Adrenal gland (tissue), 12 donors: Measurements from ENCODE around the gene FLRT3. TPM values are rescaled to one million over a fixed set of nuclear protein-coding genes. Genes with fewer than 3 reads are reported as not detected.

Experiments
- DNase-seq, 7 donors: peaks; one replicate each; pipeline ENCODE4 v3.0.0-alpha.2; 2019 to 2020
- H3K27ac ChIP-seq, 5 donors: fragments of 200-600 bp; sonication (generic) in 4 of 5; 1 replicate in 3 of 5; 2 replicates in 2 of 5; pipeline versions ENCODE4 v1.5.1 to v1.8.0; 2016 to 2020; ENCODE audit warnings: mild to moderate bottlenecking in 1 of 5
- H3K27me3 ChIP-seq: fragments of 200-600 bp; 2 replicates; pipeline ENCODE4 v1.8.0; 2021
- H3K36me3 ChIP-seq, 2 donors: fragments of 200-600 bp; replicated peaks in 1 of 2; 1 replicate in 1 of 2; 2 replicates in 1 of 2; pipeline versions ENCODE4 v1.5.1 to v1.8.0; 2018 to 2022
- H3K4me1 ChIP-seq, 2 donors: fragments of 200-600 bp; replicated peaks in 1 of 2; 1 replicate in 1 of 2; 2 replicates in 1 of 2; pipeline versions ENCODE4 v1.5.1 to v1.8.0; 2018 to 2021
- H3K4me3 ChIP-seq, 4 donors: fragments of 200-600 bp; sonication (generic) in 3 of 4; one replicate each; pipeline ENCODE4 v1.5.1; 2016 to 2018
- H3K9me3 ChIP-seq, 3 donors: fragments of 200-600 bp; sonication (generic) in 1 of 3; replicated peaks in 1 of 3; 1 replicate in 2 of 3; 2 replicates in 1 of 3; pipeline versions ENCODE4 v1.5.1 to v1.8.0; 2016 to 2021
- POLR2A ChIP-seq, 2 donors: fragments of 450-650 bp; IDR thresholded peaks; one replicate each; pipeline ENCODE4 v1.6.1; 2017; ENCODE audit warnings: antibody characterized with exemption in 2 of 2, mild to moderate bottlenecking in 2 of 2, moderate library complexity in 1 of 2
- WGBS, 4 donors: extraction: QIAGEN DNeasy Blood & Tissue Kit in 2 of 4; methylation state at CpG; one replicate each; pipeline versions ENCODE4 v1.1.5 to v1.1.7; 2013 to 2017; 5-methylcytosine and 5-hydroxymethylcytosine counted together
- intact Hi-C, 2 donors: fragments of 100-400 bp; cut with DNase I; formaldehyde crosslinking; loops; one replicate each; pipeline versions ENCODE4 v1.14.1 to v1.15.0; 2022 to 2023
- polyA plus RNA-seq, 3 donors: library from polyadenylated mRNA; stranded (reverse); fragments of 200-250 nt in 2 of 3; fragments of 350-450 nt in 1 of 3; fragmentation: Illumina TruSeq in 1 of 3; extraction: RNeasy Lipid Tissue Mini Kit (QIAGEN cat#74804) in 1 of 3; gene quantifications; one replicate each; pipeline ENCODE4 v1.2.3, GENCODE V29; 2013 to 2014
- total RNA-seq, 9 donors: library from RNA; depleted of rRNA in 4 of 9; stranded (reverse); fragments of >200 nt in 4 of 9; fragments of 120-200 nt in 1 of 9; fragmentation: NEBNext Ultra II Directional in 1 of 9; extraction: Animal tissue kit (Norgen Biotek cat#: 25700) in 1 of 9; gene quantifications; one replicate each; pipeline versions ENCODE4 v1.1.0 to v1.2.4, GENCODE V29; 2013 to 2023
- TF ChIP-seq, protein P1 (sequence below), 6 experiments: fragments of 450-650 bp in 4 of 6; fragments of 200-600 bp in 2 of 6; sonication (generic) in 1 of 6; IDR thresholded peaks; 1 replicate in 5 of 6; 2 replicates in 1 of 6; pipeline versions ENCODE4 v1.5.1 to v1.8.0; 2016 to 2021; ENCODE audit warnings: antibody characterized with exemption in 6 of 6, mild to moderate bottlenecking in 2 of 6, moderate library complexity in 1 of 6
- donor health status: healthy with polysubstance abuse.
- donor health status: Bipolar disorder and iron deficiency.
- donor health status: DM: yes; HTN: yes; CAD: no.
- donor health status: DM: no; HTN: no; CAD: no.
- donor health status: DM: no; HTN: no; CAD: no.
- donor health status: DM: yes; HTN: yes; CAD: no.

The FLRT3 gene
- total and polyA plus RNA-seq, 12 donors, result 0.18 to 9.2 (median 1.6) TPM

DNA sequence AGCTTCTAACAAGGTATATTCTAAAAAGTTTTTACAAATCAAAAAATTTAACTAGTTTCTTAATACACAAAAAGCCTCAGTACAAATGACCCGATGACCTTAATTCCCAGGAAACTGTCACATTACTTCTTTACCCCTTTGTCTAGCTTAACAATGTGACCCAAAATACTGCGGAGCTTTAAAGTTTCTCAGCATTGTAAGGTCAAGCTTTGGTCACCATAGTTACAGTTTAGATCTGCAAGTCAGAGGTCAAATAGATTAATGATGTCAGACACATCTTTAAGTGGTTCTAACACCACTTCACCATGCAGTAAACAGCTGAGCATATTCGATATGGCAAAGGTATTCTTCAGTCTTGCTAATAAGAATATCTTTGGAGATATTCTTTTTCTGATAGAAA is 36.8 kb upstream of the FLRT3 start:
- DNase-seq, result no peak
- Histone ChIP-seq H3K36me3 (no peaks in the 10 kb centered on the region), H3K27ac (no peak overlapping the region), H3K27me3 (no peaks in the 10 kb centered on the region), H3K4me1 (no peaks in the 10 kb centered on the region), H3K4me3 (no peak overlapping the region), H3K9me3 (no peaks in the 10 kb centered on the region)
- 62 to 69% (median 64%) methylated on average over 3 of the region's 3 CpGs for WGBS, 4 donors
- intact Hi-C loops, result no loop called here
- TF ChIP-seq POLR2A (IDR thresholded peaks at IDR 0.05), result no peak
- TF ChIP-seq, protein P1, sequence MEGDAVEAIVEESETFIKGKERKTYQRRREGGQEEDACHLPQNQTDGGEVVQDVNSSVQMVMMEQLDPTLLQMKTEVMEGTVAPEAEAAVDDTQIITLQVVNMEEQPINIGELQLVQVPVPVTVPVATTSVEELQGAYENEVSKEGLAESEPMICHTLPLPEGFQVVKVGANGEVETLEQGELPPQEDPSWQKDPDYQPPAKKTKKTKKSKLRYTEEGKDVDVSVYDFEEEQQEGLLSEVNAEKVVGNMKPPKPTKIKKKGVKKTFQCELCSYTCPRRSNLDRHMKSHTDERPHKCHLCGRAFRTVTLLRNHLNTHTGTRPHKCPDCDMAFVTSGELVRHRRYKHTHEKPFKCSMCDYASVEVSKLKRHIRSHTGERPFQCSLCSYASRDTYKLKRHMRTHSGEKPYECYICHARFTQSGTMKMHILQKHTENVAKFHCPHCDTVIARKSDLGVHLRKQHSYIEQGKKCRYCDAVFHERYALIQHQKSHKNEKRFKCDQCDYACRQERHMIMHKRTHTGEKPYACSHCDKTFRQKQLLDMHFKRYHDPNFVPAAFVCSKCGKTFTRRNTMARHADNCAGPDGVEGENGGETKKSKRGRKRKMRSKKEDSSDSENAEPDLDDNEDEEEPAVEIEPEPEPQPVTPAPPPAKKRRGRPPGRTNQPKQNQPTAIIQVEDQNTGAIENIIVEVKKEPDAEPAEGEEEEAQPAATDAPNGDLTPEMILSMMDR (IDR thresholded peaks at IDR 0.05), result no peak

DNA sequence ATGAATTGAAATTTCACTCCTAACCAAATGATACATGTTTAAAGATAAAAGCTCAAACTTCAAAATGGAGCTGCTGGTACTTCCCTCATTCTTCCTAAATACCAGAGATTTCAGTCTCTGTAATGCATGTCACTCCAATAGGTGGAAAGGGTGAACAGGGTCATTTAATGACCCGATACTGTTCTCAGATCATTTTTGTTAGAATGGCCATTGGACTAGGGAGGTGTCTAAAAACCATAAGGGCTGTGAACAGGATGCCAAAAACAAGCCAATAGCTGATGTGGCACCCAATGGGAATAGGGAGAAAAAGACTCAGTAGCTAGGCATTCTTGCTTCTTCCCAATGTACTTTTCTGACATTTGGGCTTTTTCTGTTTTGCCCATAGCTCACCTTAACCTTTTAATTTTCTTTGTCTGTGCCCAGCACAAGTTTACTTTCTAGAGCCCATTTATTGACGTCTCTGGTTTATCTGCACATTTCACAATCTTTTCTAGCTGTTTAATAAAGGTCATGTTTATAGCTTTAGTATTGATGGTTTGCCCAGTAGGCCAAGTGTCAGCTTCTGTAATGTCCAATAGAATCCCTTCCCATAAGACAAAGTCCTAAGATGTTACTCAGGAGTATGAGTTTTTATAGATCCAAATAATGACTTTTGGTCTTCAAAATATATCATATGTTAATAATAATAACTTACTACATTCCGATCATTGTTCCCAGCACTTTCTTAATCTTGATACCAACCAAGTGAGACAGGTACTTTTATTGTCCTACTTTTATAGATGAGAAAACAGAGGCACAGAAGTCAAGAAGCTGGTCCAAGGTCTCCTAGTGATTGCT is 24.3 kb upstream of the FLRT3 start:
- TF ChIP-seq, protein P1 (IDR thresholded peaks at IDR 0.05), result no peak
- no peak for TF ChIP-seq POLR2A (IDR thresholded peaks at IDR 0.05)

DNA sequence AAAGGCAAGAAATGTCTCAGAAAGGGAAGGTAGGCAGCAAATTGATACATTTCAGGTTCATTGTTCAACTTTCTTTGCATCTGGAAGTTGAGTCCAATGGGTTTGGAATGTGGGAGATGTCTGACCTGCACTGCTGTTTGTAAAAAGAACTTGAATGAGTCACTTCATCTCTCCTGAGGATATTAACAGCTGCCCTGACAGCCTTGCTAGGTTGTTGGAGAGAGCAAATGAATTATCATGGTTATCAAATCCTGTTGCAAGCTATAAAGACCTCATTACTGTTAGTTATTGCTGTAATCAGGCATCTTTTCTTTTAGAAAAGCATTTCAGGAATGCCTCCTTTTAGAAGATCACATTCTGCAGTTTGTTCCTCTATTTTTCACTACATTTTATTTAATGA is 23.0 kb upstream of the FLRT3 start:
- Histone ChIP-seq H3K27me3 (no peaks in the 10 kb centered on the region), H3K4me1 (no peaks in the 10 kb centered on the region), H3K9me3 (no peaks in the 10 kb centered on the region), H3K27ac (no peak overlapping the region), H3K4me3 (no peak overlapping the region), H3K36me3 (no peaks in the 10 kb centered on the region)
- no peak for TF ChIP-seq POLR2A (IDR thresholded peaks at IDR 0.05)
- TF ChIP-seq, protein P1 (IDR thresholded peaks at IDR 0.05), result no peak
- intact Hi-C loops, result no loop called here
- DNase-seq, result no peak

More for the DNA sequence above, 24.3 kb upstream of the FLRT3 start:
- H3K36me3 ChIP-seq, result no peaks in the 10 kb centered on the region
- WGBS, 4 donors, result 78 to 85% (median 81%) methylated on average over 3 of the region's 3 CpGs
- no peak overlapping the region for H3K4me3 ChIP-seq
- no peak for DNase-seq
- no peaks in the 10 kb centered on the region for H3K27me3 ChIP-seq
- no peaks in the 10 kb centered on the region for H3K9me3 ChIP-seq
- intact Hi-C loops, result no loop called here
- H3K4me1 ChIP-seq, result no peaks in the 10 kb centered on the region
- no peak overlapping the region for H3K27ac ChIP-seq

DNA sequence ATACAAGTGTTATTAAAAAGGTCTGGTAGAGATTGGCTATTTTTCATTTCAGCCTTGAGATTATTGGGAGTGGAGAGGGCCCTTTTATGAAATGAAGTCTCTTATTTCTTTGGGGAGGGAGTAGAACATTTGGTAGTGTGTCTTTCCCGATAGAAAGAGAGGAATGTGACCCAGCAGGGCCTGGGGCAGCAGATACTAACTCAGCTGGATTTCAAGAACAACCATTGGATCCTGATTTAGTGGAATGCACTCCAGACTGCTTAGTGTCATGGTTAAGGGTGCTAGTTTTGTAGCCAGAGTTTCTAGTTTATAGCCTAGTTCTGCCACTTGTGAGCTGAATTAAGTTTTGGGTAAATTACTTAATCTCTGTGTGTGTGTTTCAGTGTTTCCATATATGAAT is 18.4 kb upstream of the FLRT3 start:
- no peaks in the 10 kb centered on the region for H3K4me1 ChIP-seq
- no peaks in the 10 kb centered on the region for H3K27me3 ChIP-seq
- intact Hi-C loops, result no loop called here
- no peak overlapping the region for H3K4me3 ChIP-seq
- DNase-seq, result no peak
- TF ChIP-seq, protein P1 (IDR thresholded peaks at IDR 0.05), result no peak
- no peak for TF ChIP-seq POLR2A (IDR thresholded peaks at IDR 0.05)
- WGBS, 4 donors, result 27 to 69% (median 39%) methylated on average over 1 of the region's 1 CpG
- H3K36me3 ChIP-seq, result no peaks in the 10 kb centered on the region
- H3K9me3 ChIP-seq, result no peaks in the 10 kb centered on the region
- no peak overlapping the region for H3K27ac ChIP-seq
